H9 (cell line): ENCODE measurements around the gene CTIF. TPM values are rescaled to one million over a fixed set of nuclear protein-coding genes. Genes with fewer than 3 reads are reported as not detected.

ENCODE experiments used
- DNase-seq: peaks from one replicate; pipeline ENCODE4 v3.0.0-alpha.2; 2017
- H2AFZ ChIP-seq: one replicate; pipeline ENCODE4 v1.6.1; 2013; ENCODE audit warnings: mild to moderate bottlenecking, low read length, control low read depth, moderate library complexity
- H2AK5ac ChIP-seq: 2 replicates; pipeline ENCODE4 v1.6.1; 2013; ENCODE audit warnings: low read length, control low read depth, mixed read lengths; ENCODE audit not compliant: insufficient read length
- H2BK120ac ChIP-seq: one replicate; pipeline ENCODE4 v1.6.1; 2013; ENCODE audit warnings: low read depth, mild to moderate bottlenecking, low read length, control low read depth, inconsistent platforms; ENCODE audit not compliant: poor library complexity, severe bottlenecking
- H2BK12ac ChIP-seq: 2 replicates; pipeline ENCODE4 v1.6.1; 2013; ENCODE audit warnings: low read length, control low read depth, mixed read lengths, low read depth; ENCODE audit not compliant: insufficient read length
- H2BK15ac ChIP-seq: 2 replicates; pipeline ENCODE4 v1.6.1; 2013; ENCODE audit warnings: low read depth, low read length, control low read depth
- H2BK20ac ChIP-seq: one replicate; pipeline ENCODE4 v1.6.1; 2013; ENCODE audit warnings: low read depth, mild to moderate bottlenecking, low read length, control low read depth, inconsistent platforms; ENCODE audit not compliant: poor library complexity, severe bottlenecking
- H2BK5ac ChIP-seq: 2 replicates; pipeline ENCODE4 v1.6.1; 2013; ENCODE audit warnings: low read length, control low read depth, mixed read lengths; ENCODE audit not compliant: insufficient read length
- H3K14ac ChIP-seq: 2 replicates; pipeline ENCODE4 v1.6.1; 2013; ENCODE audit warnings: low read length, control low read depth; ENCODE audit not compliant: insufficient read depth
- H3K18ac ChIP-seq: 2 replicates; pipeline ENCODE4 v1.6.1; 2013; ENCODE audit warnings: low read depth, mild to moderate bottlenecking, mixed read lengths, low read length, control low read depth; ENCODE audit not compliant: insufficient read length
- H3K23ac ChIP-seq: 2 replicates; pipeline ENCODE4 v1.6.1; 2013; ENCODE audit warnings: low read length, control low read depth, mixed read lengths, low read depth; ENCODE audit not compliant: insufficient read length
- H3K23me2 ChIP-seq: 2 replicates; pipeline ENCODE4 v1.6.1; 2013; ENCODE audit warnings: low read depth, mild to moderate bottlenecking, mixed read lengths, low read length, control low read depth; ENCODE audit not compliant: insufficient read length, poor library complexity, severe bottlenecking
- H3K27ac ChIP-seq: 2 replicates; pipeline ENCODE4 v1.5.1; 2013; ENCODE audit warnings: low read length, control low read depth, mixed read lengths, low read depth; ENCODE audit not compliant: insufficient read length
- H3K27me3 ChIP-seq: 2 replicates; pipeline ENCODE4 v1.6.1; 2013; ENCODE audit warnings: low read length, control low read depth, inconsistent platforms; ENCODE audit not compliant: insufficient read depth
- H3K4ac ChIP-seq: 2 replicates; pipeline ENCODE4 v1.6.1; 2013; ENCODE audit warnings: low read depth, mild to moderate bottlenecking, control low read depth, inconsistent platforms, low read length, moderate library complexity
- H3K4me1 ChIP-seq: 2 replicates; pipeline ENCODE4 v1.6.1; 2013; ENCODE audit warnings: low read length, control low read depth, inconsistent platforms; ENCODE audit not compliant: insufficient read depth
- H3K4me2 ChIP-seq: 2 replicates; pipeline ENCODE4 v1.6.1; 2013; ENCODE audit warnings: low read length, control low read depth, mixed read lengths; ENCODE audit not compliant: insufficient read length, insufficient read depth
- H3K56ac ChIP-seq: 2 replicates; pipeline ENCODE4 v1.6.1; 2013; ENCODE audit warnings: low read depth, mild to moderate bottlenecking, mixed read lengths, low read length, control low read depth; ENCODE audit not compliant: insufficient read length
- H3K79me1 ChIP-seq: 2 replicates; pipeline ENCODE4 v1.6.1; 2013; ENCODE audit warnings: low read depth, mild to moderate bottlenecking, moderate library complexity, low read length, control low read depth, inconsistent platforms; ENCODE audit not compliant: insufficient read depth, poor library complexity, severe bottlenecking
- H3K79me2 ChIP-seq: 2 replicates; pipeline ENCODE4 v1.6.1; 2013; ENCODE audit warnings: low read length, control low read depth, inconsistent platforms; ENCODE audit not compliant: insufficient read depth
- H3K9ac ChIP-seq: 2 replicates; pipeline ENCODE4 v1.6.1; 2013; ENCODE audit warnings: low read length, control low read depth, mixed read lengths; ENCODE audit not compliant: insufficient read length; ENCODE audit errors: extremely low read depth
- H3K9me3 ChIP-seq: one replicate; pipeline ENCODE4 v1.6.1; 2013; ENCODE audit warnings: low read depth, low read length, inconsistent platforms; ENCODE audit not compliant: control insufficient read depth
- H3T11ph ChIP-seq: one replicate; pipeline ENCODE4 v1.6.1; 2013; ENCODE audit warnings: mild to moderate bottlenecking, low read length, control low read depth, inconsistent platforms
- H4K20me1 ChIP-seq: one replicate; pipeline ENCODE4 v1.6.1; 2013; ENCODE audit not compliant: control insufficient read depth, insufficient read length, insufficient read depth
- H4K5ac ChIP-seq: 2 replicates; pipeline ENCODE4 v1.6.1; 2013; ENCODE audit warnings: low read depth, mild to moderate bottlenecking, mixed read lengths, low read length, control low read depth; ENCODE audit not compliant: insufficient read length
- H4K8ac ChIP-seq: replicated peaks from 2 replicates; pipeline ENCODE4 v1.6.1; 2013; ENCODE audit warnings: low read length, control low read depth, mixed read lengths, low read depth; ENCODE audit not compliant: insufficient read length
- H4K91ac ChIP-seq: 2 replicates; pipeline ENCODE4 v1.6.1; 2013; ENCODE audit warnings: low read depth, mild to moderate bottlenecking, moderate library complexity, mixed read lengths, low read length, control low read depth; ENCODE audit not compliant: insufficient read length
- H3K27ac Mint-ChIP-seq, 3 experiments: 2 replicates in 2 of 3; 3 replicates in 1 of 3; pipeline ENCODE4 v1.8.0; 2020 to 2021; ENCODE audit warnings: mixed read lengths in 3 of 3, mild to moderate bottlenecking in 1 of 3, moderate library complexity in 1 of 3
- H3K27me3 Mint-ChIP-seq: 2 replicates; pipeline ENCODE4 v1.8.0; 2021; ENCODE audit warnings: low read depth, mild to moderate bottlenecking, moderate library complexity, mixed read lengths
- H3K36me3 Mint-ChIP-seq, 3 experiments: 2 replicates in 2 of 3; 3 replicates in 1 of 3; pipeline ENCODE4 v1.8.0; 2020 to 2021; ENCODE audit warnings: low read depth in 3 of 3, mixed read lengths in 3 of 3; ENCODE audit not compliant: insufficient read depth in 1 of 3
- H3K4me1 Mint-ChIP-seq, 2 experiments: 2 replicates each; pipeline ENCODE4 v1.8.0; 2020; ENCODE audit warnings: mixed read lengths in 2 of 2
- H3K4me3 Mint-ChIP-seq, 2 experiments: 2 replicates in 1 of 2; 3 replicates in 1 of 2; pipeline ENCODE4 v1.8.0; 2020 to 2021; ENCODE audit warnings: mild to moderate bottlenecking in 2 of 2, mixed read lengths in 2 of 2, moderate library complexity in 1 of 2
- H3K9me3 Mint-ChIP-seq, 2 experiments: 2 replicates in 1 of 2; 3 replicates in 1 of 2; pipeline ENCODE4 v1.8.0; 2020; ENCODE audit warnings: mild to moderate bottlenecking in 2 of 2, mixed read lengths in 2 of 2, moderate library complexity in 1 of 2
- WGBS: extraction: QIAGEN DNeasy Blood & Tissue Kit; methylation state at CpG from one replicate; pipeline ENCODE4 v1.1.7; 2013; ENCODE audit warnings: missing lambda C conversion rate, low lambda C conversion rate, mixed read lengths; ENCODE audit not compliant: insufficient read length; ENCODE audit errors: extremely low coverage; 5-methylcytosine and 5-hydroxymethylcytosine counted together
- total RNA-seq: library from RNA; stranded (reverse); gene quantifications from 2 replicates; pipeline ENCODE4 v1.2.1, GENCODE V29; 2021
- TF ChIP-seq, protein P1 (sequence below): fragments of 200-600 bp; sonication (generic); conservative IDR thresholded peaks from 3 replicates; pipeline ENCODE4 v1.8.0; 2021; ENCODE audit warnings: antibody characterized with exemption, mild to moderate bottlenecking

CTIF gene
- total RNA-seq, 1 experiment from 2014 or later: 15.8 TPM

DNA sequence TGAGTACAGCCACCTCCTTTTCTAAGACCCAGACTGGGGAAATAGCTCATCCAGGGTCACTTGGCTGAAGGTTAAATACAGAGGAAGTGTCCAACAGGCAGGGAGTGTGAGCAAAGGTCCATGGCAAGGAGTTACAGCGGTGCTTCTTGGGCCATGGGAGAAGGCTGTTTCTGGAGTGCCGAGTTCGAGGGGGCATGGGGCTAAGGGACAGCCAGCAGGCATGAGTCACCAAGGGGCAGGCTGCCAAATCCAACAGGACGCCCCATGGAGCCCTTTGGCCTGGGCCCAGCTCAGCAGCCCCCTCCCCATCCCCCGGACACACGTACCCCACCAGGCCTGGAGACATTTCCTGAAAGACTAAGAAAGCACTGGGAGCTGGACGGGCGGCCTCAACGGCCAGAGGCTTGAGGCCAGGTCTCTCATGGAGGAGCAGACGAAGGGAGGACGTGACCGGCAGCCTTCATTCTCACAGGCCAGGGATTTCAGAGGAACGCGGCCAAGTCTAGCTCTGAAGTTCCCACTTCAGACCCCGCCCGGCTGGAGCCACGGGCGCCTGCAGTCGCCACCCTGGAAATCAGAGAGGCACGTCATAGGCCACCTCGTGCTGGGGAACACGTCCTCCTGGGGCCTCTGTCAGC is 251.5 kb downstream of the CTIF start:
- H3K4ac ChIP-seq: no peak overlapping the region
- no peak overlapping the region for H2BK20ac ChIP-seq
- H2BK15ac ChIP-seq: no peak overlapping the region
- H4K91ac ChIP-seq: no peak overlapping the region
- no peak overlapping the region for H2BK12ac ChIP-seq
- WGBS: no CpG with 5 or more reads among the region's 22 CpGs
- no peak overlapping the region; the same call in 1 of the 2 replicates for H3K14ac ChIP-seq
- H3K27me3 ChIP-seq: no peaks in the 10 kb centered on the region
- H3K79me2 ChIP-seq: no peaks in the 10 kb centered on the region
- H3K4me2 ChIP-seq: no peak overlapping the region
- H2AK5ac ChIP-seq: no peak overlapping the region
- H3K23ac ChIP-seq: no peak overlapping the region
- TF ChIP-seq, protein P1, sequence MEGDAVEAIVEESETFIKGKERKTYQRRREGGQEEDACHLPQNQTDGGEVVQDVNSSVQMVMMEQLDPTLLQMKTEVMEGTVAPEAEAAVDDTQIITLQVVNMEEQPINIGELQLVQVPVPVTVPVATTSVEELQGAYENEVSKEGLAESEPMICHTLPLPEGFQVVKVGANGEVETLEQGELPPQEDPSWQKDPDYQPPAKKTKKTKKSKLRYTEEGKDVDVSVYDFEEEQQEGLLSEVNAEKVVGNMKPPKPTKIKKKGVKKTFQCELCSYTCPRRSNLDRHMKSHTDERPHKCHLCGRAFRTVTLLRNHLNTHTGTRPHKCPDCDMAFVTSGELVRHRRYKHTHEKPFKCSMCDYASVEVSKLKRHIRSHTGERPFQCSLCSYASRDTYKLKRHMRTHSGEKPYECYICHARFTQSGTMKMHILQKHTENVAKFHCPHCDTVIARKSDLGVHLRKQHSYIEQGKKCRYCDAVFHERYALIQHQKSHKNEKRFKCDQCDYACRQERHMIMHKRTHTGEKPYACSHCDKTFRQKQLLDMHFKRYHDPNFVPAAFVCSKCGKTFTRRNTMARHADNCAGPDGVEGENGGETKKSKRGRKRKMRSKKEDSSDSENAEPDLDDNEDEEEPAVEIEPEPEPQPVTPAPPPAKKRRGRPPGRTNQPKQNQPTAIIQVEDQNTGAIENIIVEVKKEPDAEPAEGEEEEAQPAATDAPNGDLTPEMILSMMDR: no peak
- no peak overlapping the region for H3K56ac ChIP-seq
- Mint-ChIP-seq H3K27me3 (no peaks in the 10 kb centered on the region), H3K9me3 (no peaks in the 10 kb centered on the region), H3K36me3 (no peaks in the 10 kb centered on the region; a peak in 2 of 7 replicates), H3K4me3 (no peak overlapping the region), H3K27ac (no peak overlapping the region), H3K4me1 (peaks cover 4 to 16% of the 10 kb centered on the region in 2 experiments)
- H3K23me2 ChIP-seq: no peaks in the 10 kb centered on the region
- H3K9ac ChIP-seq: no peak overlapping the region
- no peak overlapping the region for H3K18ac ChIP-seq
- H2BK5ac ChIP-seq: no peak overlapping the region
- H3K4me1 ChIP-seq: no peaks in the 10 kb centered on the region
- H4K8ac ChIP-seq: no peak overlapping the region
- no peak overlapping the region for H3K27ac ChIP-seq
- H3K9me3 ChIP-seq: no peaks in the 10 kb centered on the region
- H4K5ac ChIP-seq: no peak overlapping the region
- no peaks in the 10 kb centered on the region for H4K20me1 ChIP-seq
- no peak for DNase-seq
- no peak overlapping the region for H2AFZ ChIP-seq
- H3T11ph ChIP-seq: no peak overlapping the region
- H2BK120ac ChIP-seq: no peak overlapping the region
- no peaks in the 10 kb centered on the region for H3K79me1 ChIP-seq
